Cardiac fibroblast (primary cell): ENCODE measurements around the gene SELENOO.

Experiments
- DNase-seq, 2 donors: peaks; one replicate each; pipeline versions ENCODE4 v3.0.0 to v3.0.0-alpha.2; 2010; ENCODE audit warnings: low read depth in 2 of 2
- H3K4me3 ChIP-seq, 2 donors: replicated peaks in 1 of 2; 1 replicate in 1 of 2; 2 replicates in 1 of 2; pipeline ENCODE4 v1.5.1; 2011; ENCODE audit warnings: low read depth in 2 of 2, low read length in 2 of 2, mild to moderate bottlenecking in 2 of 2, moderate library complexity in 1 of 2
- TF ChIP-seq, protein P1 (sequence below): IDR thresholded peaks from one replicate; pipeline ENCODE4 v1.5.1; 2011; ENCODE audit warnings: low read depth, mild to moderate bottlenecking, low read length, inconsistent platforms

The SELENOO gene

GRCh38 chr22:50250555-50251476, 50.0 kb downstream of the SELENOO start, which contains the start of gene HDAC10:
Gene HDAC10, minus strand, starts transcription at chr22:50251265. Its CDS starts 233 bp downstream, at chr22:50251032.
- peak within 1 kb of the TSS; percentile 71 to 76 for H3K4me3 ChIP-seq
- peak; percentile 75 to 85 for DNase-seq
- TF ChIP-seq, protein P1, sequence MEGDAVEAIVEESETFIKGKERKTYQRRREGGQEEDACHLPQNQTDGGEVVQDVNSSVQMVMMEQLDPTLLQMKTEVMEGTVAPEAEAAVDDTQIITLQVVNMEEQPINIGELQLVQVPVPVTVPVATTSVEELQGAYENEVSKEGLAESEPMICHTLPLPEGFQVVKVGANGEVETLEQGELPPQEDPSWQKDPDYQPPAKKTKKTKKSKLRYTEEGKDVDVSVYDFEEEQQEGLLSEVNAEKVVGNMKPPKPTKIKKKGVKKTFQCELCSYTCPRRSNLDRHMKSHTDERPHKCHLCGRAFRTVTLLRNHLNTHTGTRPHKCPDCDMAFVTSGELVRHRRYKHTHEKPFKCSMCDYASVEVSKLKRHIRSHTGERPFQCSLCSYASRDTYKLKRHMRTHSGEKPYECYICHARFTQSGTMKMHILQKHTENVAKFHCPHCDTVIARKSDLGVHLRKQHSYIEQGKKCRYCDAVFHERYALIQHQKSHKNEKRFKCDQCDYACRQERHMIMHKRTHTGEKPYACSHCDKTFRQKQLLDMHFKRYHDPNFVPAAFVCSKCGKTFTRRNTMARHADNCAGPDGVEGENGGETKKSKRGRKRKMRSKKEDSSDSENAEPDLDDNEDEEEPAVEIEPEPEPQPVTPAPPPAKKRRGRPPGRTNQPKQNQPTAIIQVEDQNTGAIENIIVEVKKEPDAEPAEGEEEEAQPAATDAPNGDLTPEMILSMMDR = no peak

- TF ChIP-seq, protein P1 = no peak
- DNase-seq = no peak
- peak overlapping the region; percentile 13 to 76 for H3K4me3 ChIP-seq
These were observed 50.8 kb downstream of the SELENOO start for GRCh38 chr22:50251477-50252081.

DNA sequence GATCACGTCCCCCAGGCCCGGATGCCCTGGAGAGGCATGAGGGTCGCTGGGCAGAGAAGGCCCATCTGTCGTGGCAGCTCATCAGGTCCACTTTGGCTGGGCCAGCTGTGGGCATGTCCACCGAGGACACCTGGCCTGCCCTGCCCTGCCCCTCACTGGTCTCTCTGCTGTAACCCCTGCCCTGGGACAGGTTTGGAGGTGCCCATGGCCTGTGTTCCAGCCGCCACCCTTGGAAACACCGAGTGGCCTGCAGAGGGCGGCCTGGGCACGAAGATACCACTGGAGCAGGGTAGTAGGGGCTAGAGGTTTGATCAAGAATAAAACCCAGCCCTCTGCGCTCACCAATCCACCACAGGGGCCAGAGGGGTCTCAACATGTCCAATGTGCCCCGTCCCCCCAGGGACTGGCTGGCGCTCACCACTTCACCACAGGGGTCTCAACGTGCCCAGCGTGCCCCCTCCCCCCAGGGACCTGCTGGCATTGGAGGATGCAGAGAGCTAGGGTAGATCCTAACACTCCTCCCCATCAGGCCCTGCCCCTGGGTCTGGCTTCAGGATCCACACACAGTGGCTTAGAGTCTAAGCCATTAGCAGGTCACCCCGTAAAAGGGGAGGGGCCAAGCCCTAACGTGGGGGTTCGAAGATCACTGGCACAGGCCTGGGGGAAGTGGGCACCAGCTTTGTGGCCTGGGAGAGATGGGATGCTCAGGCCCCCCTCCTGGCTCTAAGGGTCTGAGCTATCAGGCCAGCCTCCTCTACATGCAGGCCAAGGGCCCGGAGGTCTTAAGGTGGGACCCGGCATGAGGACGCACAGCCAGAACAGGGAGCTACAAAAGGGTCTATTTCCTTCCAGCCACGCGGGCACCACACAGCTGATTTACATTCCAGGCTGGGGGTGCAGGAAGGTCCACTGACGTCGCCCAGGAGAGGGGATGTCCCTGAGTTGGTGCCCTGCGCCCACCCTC, 51.6 kb downstream of the SELENOO start:
- H3K4me3 ChIP-seq = no peak overlapping the region
- TF ChIP-seq, protein P1 = peak; percentile 80
- DNase-seq = peak; percentile 68 to 70

DNA sequence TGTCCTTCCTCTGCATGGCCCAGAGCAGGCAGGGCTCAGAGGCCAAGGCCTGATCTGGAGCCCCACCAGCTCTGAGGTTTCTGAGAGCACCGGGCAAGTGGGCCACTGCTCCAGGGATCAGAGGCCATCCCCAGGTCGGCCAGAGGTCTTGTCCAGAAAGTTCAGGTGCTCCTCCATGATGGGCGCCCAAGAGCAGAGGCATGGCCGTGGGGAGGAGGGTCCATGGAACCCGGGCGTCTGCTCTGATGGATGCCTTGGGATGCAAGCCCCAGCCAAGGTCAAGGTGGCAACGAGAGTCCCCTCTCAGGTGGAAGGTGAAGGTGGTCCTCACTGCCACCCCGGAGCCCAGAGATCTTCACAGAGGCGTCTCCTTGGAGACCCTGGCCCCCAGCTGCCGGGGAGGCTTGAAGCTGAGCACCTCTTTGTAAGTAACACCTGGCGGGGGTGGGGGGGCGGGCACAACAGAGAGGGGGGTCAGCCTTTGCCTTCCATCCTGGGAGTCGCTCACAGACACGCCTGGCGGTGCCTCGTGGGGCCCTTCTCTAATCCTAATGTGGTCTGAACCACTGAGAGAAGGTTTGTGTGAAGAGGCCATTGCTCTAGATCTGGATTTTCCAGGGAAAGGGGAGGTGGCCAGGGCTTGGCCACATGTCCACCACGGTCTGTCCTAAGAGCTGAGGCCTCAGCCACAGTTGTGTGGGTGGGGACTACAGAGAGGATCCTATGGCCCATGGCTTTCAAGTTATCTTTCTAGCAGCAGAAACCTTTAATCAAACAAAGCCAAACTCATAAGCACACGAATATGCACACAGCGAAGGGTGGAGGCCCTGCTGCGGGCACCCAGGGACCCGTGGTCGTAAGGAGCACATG, 52.5 kb downstream of the SELENOO start:
- H3K4me3 ChIP-seq = no peak overlapping the region
- TF ChIP-seq, protein P1 = no peak
- no peak for DNase-seq

DNA sequence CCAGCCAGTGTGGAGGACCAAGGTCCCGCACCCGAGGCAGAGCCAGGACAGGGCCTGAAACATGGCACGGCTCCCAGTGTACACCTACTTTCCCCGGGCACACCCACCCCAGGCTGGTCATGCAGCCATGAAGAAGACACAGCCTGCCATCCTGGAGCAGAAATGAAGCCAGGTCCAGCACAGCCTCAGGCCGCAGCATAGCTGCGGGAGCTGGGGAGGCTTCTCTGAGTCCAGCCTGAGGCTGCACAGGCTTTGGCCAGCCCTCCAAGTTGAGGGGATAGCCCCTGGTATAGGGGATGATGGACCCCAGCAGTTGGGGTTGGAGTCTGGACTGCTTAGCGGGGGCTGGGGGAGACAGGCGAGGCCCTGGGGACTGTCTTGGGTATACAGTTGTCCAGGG, 53.1 kb downstream of the SELENOO start:
- H3K4me3 ChIP-seq = no peak overlapping the region
- DNase-seq = no peak
- TF ChIP-seq, protein P1 = no peak
